Neural cell (in vitro differentiated cells): Measurements from ENCODE around the gene IQSEC1. TPM values are rescaled to one million over a fixed set of nuclear protein-coding genes. Genes with fewer than 3 reads are reported as not detected.

ENCODE experiments used
- H2AFZ ChIP-seq: fragments of 200-600, 300-800 bp; sonication (generic), shearing (Covaris generic); 2 replicates; pipeline ENCODE4 v1.6.0; 2014; ENCODE audit warnings: low read depth, mild to moderate bottlenecking, antibody characterized with exemption, low read length, moderate library complexity
- H3F3A ChIP-seq: fragments of 200-600 bp; shearing (Covaris generic); 2 replicates; pipeline ENCODE4 v1.6.1; 2016; ENCODE audit warnings: mild to moderate bottlenecking, moderate library complexity, mixed read lengths, antibody characterized with exemption, low read length; ENCODE audit not compliant: insufficient read depth, poor library complexity, severe bottlenecking
- H3K27ac ChIP-seq: fragments of 200-600, 300-800 bp; sonication (generic), shearing (Covaris generic); 2 replicates; pipeline ENCODE4 v1.5.1; 2014; ENCODE audit warnings: mild to moderate bottlenecking, low read length, moderate library complexity
- H3K27me3 ChIP-seq: fragments of 300-800, 200-600 bp; sonication (generic), shearing (Covaris generic); 2 replicates; pipeline ENCODE4 v1.6.0; 2014; ENCODE audit warnings: mild to moderate bottlenecking, low read depth, low read length, moderate library complexity; ENCODE audit not compliant: insufficient read depth
- H3K36me3 ChIP-seq: fragments of 300-800, 200-600 bp; sonication (generic), shearing (Covaris generic); 2 replicates; pipeline ENCODE4 v1.5.1; 2014; ENCODE audit warnings: mild to moderate bottlenecking, antibody characterized with exemption, low read length, moderate library complexity; ENCODE audit not compliant: insufficient read depth
- H3K4me2 ChIP-seq: fragments of 300-800, 200-600 bp; sonication (generic), shearing (Covaris generic); 2 replicates; pipeline ENCODE4 v1.6.0; 2014; ENCODE audit warnings: mild to moderate bottlenecking, low read length
- H3K4me3 ChIP-seq: fragments of 300-800, 200-600 bp; sonication (generic), shearing (Covaris generic); 2 replicates; pipeline ENCODE4 v1.5.1; 2014; ENCODE audit warnings: mild to moderate bottlenecking, low read length, moderate library complexity
- H3K79me2 ChIP-seq: fragments of 200-600 bp; shearing (Covaris generic); replicated peaks from 2 replicates; pipeline ENCODE4 v1.6.0; 2014; ENCODE audit warnings: mild to moderate bottlenecking, low read length, moderate library complexity; ENCODE audit not compliant: insufficient read depth
- H3K9ac ChIP-seq: fragments of 300-800, 200-600 bp; sonication (generic), shearing (Covaris generic); 2 replicates; pipeline ENCODE4 v1.6.1; 2016; ENCODE audit warnings: mild to moderate bottlenecking, low read length, mixed read lengths
- H3K9me2 ChIP-seq: fragments of 200-600 bp; shearing (Covaris generic); 2 replicates; pipeline ENCODE4 v1.6.1; 2016; ENCODE audit warnings: mild to moderate bottlenecking, low read length, mixed read lengths; ENCODE audit not compliant: insufficient read depth
- H3K9me3 ChIP-seq: fragments of 200-600, 300-800 bp; sonication (generic), shearing (Covaris generic); 2 replicates; pipeline ENCODE4 v1.6.1; 2016; ENCODE audit warnings: mild to moderate bottlenecking, mixed run types, low read length, moderate library complexity, mixed read lengths
- H4K20me1 ChIP-seq: fragments of 200-600 bp; shearing (Covaris generic); 2 replicates; pipeline ENCODE4 v1.6.1; 2016; ENCODE audit warnings: mild to moderate bottlenecking, mixed run types; ENCODE audit not compliant: insufficient read depth
- EP300 ChIP-seq: fragments of 450-650 bp; conservative IDR thresholded peaks from 2 replicates; pipeline ENCODE4 v1.6.1; 2014; ENCODE audit warnings: antibody characterized with exemption, mild to moderate bottlenecking, moderate library complexity; ENCODE audit not compliant: poor library complexity, severe bottlenecking
- EZH2 ChIP-seq: fragments of 200-600, 300-800 bp; shearing (Covaris generic), sonication (generic); IDR thresholded peaks from 2 replicates; pipeline ENCODE4 v1.6.1; 2014; ENCODE audit warnings: antibody characterized with exemption, low read length, borderline replicate concordance, mild to moderate bottlenecking; ENCODE audit not compliant: insufficient read depth, poor library complexity, severe bottlenecking
- MXI1 ChIP-seq: fragments of 450-650 bp; conservative IDR thresholded peaks from 2 replicates; pipeline ENCODE4 v1.6.1; 2014; ENCODE audit warnings: antibody characterized with exemption, mild to moderate bottlenecking; ENCODE audit not compliant: poor library complexity, severe bottlenecking
- POLR2AphosphoS5 ChIP-seq: IDR thresholded peaks from 2 replicates; pipeline ENCODE4 v1.6.1; 2012
- RAD21 ChIP-seq: fragments of 450-650 bp; conservative IDR thresholded peaks from 2 replicates; pipeline ENCODE4 v1.6.1; 2014; ENCODE audit warnings: antibody characterized with exemption, mild to moderate bottlenecking, moderate library complexity
- SMC3 ChIP-seq: fragments of 450-650 bp; conservative IDR thresholded peaks from 2 replicates; pipeline ENCODE4 v1.6.1; 2014; ENCODE audit warnings: antibody characterized with exemption, mild to moderate bottlenecking, moderate library complexity; ENCODE audit not compliant: poor library complexity
- TAF1 ChIP-seq: IDR thresholded peaks from 2 replicates; pipeline ENCODE4 v1.6.1; 2012; ENCODE audit warnings: low read depth
- polyA plus RNA-seq: library from polyadenylated mRNA; depleted of rRNA; stranded (reverse); fragments of >200 nt; gene quantifications from 2 replicates; pipeline ENCODE4 v1.2.3, GENCODE V29; 2014
- TF ChIP-seq, protein P1 (sequence below): fragments of 450-650 bp; IDR thresholded peaks from 2 replicates; pipeline ENCODE4 v1.5.1; 2014; ENCODE audit warnings: antibody characterized with exemption, mild to moderate bottlenecking, moderate library complexity; ENCODE audit not compliant: poor library complexity, severe bottlenecking
- TF ChIP-seq, protein P2 (sequence below): IDR thresholded peaks from 2 replicates; pipeline ENCODE4 v1.6.1; 2012; ENCODE audit warnings: borderline replicate concordance

The IQSEC1 gene
- polyA plus RNA-seq, 1 donor from 2014 or later: 6.0 TPM

DNA sequence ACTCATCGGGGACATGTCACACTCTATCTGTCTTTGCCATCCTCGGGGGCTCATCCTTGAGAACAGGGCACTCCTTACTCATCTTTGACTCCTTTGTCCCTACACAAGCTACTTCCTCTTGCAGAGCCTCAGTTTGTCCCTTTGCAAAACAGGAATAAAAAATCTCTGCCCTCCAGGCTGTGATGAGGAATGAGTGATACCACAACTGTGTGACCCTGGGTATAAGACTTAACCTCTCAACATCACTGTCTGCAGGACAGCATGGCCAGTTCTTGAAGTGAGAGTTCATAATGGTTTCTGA, 48.5 kb downstream of the IQSEC1 start:
- Histone ChIP-seq H3K4me2 (no peak overlapping the region), H3K4me3 (no peak overlapping the region), H4K20me1 (no peaks in the 10 kb centered on the region), H3K27me3 (no peaks in the 10 kb centered on the region), H3K9me2 (no peaks in the 10 kb centered on the region), H3K79me2 (no peaks in the 10 kb centered on the region), H3F3A (no peaks in the 10 kb centered on the region), H3K36me3 (no peaks in the 10 kb centered on the region), H3K9me3 (no peaks in the 10 kb centered on the region), H3K9ac (no peak overlapping the region), H2AFZ (no peak overlapping the region), H3K27ac (no peak overlapping the region)
- no peak for TF ChIP-seq RAD21
- TF ChIP-seq EP300: no peak
- TF ChIP-seq, protein P1, sequence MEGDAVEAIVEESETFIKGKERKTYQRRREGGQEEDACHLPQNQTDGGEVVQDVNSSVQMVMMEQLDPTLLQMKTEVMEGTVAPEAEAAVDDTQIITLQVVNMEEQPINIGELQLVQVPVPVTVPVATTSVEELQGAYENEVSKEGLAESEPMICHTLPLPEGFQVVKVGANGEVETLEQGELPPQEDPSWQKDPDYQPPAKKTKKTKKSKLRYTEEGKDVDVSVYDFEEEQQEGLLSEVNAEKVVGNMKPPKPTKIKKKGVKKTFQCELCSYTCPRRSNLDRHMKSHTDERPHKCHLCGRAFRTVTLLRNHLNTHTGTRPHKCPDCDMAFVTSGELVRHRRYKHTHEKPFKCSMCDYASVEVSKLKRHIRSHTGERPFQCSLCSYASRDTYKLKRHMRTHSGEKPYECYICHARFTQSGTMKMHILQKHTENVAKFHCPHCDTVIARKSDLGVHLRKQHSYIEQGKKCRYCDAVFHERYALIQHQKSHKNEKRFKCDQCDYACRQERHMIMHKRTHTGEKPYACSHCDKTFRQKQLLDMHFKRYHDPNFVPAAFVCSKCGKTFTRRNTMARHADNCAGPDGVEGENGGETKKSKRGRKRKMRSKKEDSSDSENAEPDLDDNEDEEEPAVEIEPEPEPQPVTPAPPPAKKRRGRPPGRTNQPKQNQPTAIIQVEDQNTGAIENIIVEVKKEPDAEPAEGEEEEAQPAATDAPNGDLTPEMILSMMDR: no peak
- no peak for TF ChIP-seq SMC3
- TF ChIP-seq, protein P2, sequence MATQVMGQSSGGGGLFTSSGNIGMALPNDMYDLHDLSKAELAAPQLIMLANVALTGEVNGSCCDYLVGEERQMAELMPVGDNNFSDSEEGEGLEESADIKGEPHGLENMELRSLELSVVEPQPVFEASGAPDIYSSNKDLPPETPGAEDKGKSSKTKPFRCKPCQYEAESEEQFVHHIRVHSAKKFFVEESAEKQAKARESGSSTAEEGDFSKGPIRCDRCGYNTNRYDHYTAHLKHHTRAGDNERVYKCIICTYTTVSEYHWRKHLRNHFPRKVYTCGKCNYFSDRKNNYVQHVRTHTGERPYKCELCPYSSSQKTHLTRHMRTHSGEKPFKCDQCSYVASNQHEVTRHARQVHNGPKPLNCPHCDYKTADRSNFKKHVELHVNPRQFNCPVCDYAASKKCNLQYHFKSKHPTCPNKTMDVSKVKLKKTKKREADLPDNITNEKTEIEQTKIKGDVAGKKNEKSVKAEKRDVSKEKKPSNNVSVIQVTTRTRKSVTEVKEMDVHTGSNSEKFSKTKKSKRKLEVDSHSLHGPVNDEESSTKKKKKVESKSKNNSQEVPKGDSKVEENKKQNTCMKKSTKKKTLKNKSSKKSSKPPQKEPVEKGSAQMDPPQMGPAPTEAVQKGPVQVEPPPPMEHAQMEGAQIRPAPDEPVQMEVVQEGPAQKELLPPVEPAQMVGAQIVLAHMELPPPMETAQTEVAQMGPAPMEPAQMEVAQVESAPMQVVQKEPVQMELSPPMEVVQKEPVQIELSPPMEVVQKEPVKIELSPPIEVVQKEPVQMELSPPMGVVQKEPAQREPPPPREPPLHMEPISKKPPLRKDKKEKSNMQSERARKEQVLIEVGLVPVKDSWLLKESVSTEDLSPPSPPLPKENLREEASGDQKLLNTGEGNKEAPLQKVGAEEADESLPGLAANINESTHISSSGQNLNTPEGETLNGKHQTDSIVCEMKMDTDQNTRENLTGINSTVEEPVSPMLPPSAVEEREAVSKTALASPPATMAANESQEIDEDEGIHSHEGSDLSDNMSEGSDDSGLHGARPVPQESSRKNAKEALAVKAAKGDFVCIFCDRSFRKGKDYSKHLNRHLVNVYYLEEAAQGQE: no peak
- no peak for TF ChIP-seq TAF1

DNA sequence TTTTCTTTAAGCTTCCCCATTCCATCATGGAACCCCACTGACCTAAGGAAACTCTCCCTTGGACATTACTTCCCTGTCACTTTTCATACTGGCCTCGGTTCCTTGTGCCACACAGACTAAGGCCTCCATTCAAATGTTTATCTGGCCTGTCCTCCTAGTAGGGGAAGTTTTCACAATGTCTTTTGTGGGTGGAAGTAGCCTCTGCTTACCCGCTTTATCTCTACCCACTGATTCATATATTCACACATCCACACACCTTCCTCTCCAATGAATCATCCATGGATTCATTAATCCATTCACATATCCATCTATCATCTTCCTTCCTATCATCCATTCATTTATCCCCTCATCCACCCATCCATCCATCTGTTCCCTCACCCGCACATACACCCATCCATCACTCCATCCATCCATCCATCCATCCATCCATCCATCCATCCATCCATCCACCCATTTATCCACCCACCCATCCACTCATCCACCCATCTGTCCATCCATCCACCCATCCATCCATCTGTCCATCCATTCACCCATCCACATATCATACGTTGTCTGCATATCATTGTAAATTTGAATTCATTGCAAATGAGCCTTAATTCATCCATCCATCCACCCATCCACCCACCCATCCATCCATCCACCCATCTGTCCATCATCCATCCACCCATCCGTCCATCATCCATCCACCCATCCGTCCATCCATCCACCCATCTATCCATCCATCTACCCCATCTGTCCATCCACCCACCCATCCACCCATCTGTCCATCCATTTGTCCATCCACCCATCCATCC, 49.1 kb downstream of the IQSEC1 start:
- Histone ChIP-seq H3K4me3 (no peak overlapping the region), H3K79me2 (no peaks in the 10 kb centered on the region), H3K9ac (no peak overlapping the region), H4K20me1 (no peaks in the 10 kb centered on the region), H3K9me3 (no peaks in the 10 kb centered on the region), H3F3A (no peaks in the 10 kb centered on the region), H3K27ac (no peak overlapping the region), H3K27me3 (no peaks in the 10 kb centered on the region), H3K4me2 (no peak overlapping the region), H3K36me3 (no peaks in the 10 kb centered on the region), H2AFZ (no peak overlapping the region), H3K9me2 (no peaks in the 10 kb centered on the region)
- TF ChIP-seq SMC3 (no peak), POLR2AphosphoS5 (no peak)

DNA sequence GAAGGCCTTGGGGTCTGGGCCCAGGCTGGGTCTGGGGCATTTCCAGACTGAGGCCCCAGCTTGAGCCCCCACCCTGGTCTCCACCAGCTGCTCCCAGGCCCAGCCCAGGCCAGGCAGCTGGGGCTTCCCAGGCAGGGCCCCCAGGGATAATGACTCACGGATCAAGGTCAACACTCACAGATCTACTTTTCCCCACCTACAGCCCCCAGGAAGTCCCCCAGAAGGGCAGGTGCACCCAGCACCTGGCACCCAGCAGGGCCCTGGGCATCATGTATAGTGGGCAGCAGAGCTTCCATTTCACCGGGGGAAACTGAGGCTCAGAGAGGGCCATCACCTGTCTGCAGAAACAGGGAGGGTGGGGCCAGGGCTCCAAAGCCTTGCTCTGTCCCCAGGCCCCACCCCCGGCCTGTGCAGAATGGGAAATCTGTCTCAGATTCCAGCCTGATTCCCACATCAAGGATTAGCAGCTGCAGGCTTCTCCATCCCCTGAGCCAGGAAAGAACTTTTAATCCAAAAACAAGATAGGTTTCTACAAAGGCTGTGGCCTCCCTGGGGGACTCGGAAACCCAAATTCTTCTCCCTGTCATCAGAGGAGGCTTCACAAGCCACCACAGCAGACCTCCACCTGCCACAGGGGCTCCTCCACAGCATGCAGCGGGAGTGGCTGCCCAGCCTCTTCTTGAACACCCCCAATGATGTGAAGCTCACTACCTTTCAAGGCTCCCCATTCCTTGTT, 49.8 kb downstream of the IQSEC1 start:
- Histone ChIP-seq H3K4me2 (no peak overlapping the region), H3F3A (no peaks in the 10 kb centered on the region), H3K27ac (no peak overlapping the region)
- no peak for TF ChIP-seq EP300
- TF ChIP-seq RAD21: no peak
- no peak for TF ChIP-seq MXI1
- TF ChIP-seq, protein P2: no peak
- no peak for TF ChIP-seq TAF1
- no peak for TF ChIP-seq POLR2AphosphoS5
- no peak for TF ChIP-seq EZH2

More for the DNA sequence above, 49.8 kb downstream of the IQSEC1 start:
- H3K9ac ChIP-seq: no peak overlapping the region
- no peaks in the 10 kb centered on the region for H4K20me1 ChIP-seq
- H2AFZ ChIP-seq: no peak overlapping the region
- no peaks in the 10 kb centered on the region for H3K79me2 ChIP-seq
- no peak overlapping the region for H3K4me3 ChIP-seq
- H3K9me3 ChIP-seq: no peaks in the 10 kb centered on the region
- H3K9me2 ChIP-seq: no peaks in the 10 kb centered on the region
- no peaks in the 10 kb centered on the region for H3K27me3 ChIP-seq
- no peaks in the 10 kb centered on the region for H3K36me3 ChIP-seq
